AG10803 (cell line): ENCODE results near the gene MLF2.
"Not testable (repeated sequence)": the region's sequence is repeated elsewhere in the genome, so short reads cannot be mapped to it uniquely, and the experiment has no call there.

ENCODE experiments used
- DNase-seq: peaks from one replicate; pipeline ENCODE4 v3.0.0; 2010; ENCODE audit warnings: low read depth
- H3K4me3 ChIP-seq: 2 replicates; pipeline ENCODE4 v1.5.1; 2011; ENCODE audit warnings: mild to moderate bottlenecking, low read length, control low read depth
- TF ChIP-seq, protein P1 (sequence below): conservative IDR thresholded peaks from 2 replicates; pipeline ENCODE4 v1.5.1; 2011; ENCODE audit warnings: mild to moderate bottlenecking, low read length, control low read depth, inconsistent platforms

The MLF2 gene

DNA sequence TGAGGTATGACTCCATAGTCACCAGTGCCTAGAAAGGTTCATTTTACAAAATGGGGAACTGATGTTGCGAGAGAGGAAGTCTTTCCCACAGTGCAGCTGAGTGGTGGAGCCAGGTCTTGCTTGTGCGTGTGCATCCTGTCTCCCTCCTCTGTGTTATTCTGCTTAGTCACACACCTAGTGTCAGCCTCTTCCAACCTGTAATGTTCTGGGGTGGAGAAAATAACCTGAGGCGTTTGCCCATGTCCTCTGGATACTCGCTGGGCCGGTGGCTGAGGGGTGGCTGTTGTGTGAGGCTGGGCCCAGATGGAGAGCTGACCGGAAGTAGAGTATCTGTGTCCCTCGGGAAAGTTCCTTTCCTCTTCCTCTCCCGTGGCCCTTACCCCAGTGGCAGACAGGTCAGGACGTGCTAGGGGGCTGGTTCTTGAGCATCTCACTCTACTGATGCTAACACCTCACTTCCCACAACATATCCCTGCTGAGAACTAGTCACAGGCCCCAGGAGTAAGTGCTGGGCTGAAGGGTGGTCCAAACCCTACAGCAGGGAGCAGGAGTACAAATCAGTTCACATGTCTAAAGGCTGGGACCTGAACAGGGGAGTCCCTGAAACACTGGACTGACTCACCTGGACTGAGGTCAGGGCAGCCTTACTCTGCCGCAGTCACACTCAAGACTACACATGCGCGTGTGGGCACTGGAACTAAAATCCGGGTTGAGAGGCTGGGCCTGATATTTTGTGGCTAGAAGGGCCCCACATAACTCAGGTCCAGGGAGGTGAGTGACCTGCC, 7.0 kb downstream of the MLF2 start:
- DNase-seq, result no peak
- TF ChIP-seq, protein P1, sequence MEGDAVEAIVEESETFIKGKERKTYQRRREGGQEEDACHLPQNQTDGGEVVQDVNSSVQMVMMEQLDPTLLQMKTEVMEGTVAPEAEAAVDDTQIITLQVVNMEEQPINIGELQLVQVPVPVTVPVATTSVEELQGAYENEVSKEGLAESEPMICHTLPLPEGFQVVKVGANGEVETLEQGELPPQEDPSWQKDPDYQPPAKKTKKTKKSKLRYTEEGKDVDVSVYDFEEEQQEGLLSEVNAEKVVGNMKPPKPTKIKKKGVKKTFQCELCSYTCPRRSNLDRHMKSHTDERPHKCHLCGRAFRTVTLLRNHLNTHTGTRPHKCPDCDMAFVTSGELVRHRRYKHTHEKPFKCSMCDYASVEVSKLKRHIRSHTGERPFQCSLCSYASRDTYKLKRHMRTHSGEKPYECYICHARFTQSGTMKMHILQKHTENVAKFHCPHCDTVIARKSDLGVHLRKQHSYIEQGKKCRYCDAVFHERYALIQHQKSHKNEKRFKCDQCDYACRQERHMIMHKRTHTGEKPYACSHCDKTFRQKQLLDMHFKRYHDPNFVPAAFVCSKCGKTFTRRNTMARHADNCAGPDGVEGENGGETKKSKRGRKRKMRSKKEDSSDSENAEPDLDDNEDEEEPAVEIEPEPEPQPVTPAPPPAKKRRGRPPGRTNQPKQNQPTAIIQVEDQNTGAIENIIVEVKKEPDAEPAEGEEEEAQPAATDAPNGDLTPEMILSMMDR, result no peak
- H3K4me3 ChIP-seq, result no peak overlapping the region

GRCh38 chr12:6743300-6743699, 9.6 kb downstream of the MLF2 start:
- not testable (repeated sequence) for DNase-seq

GRCh38 chr12:6742834-6743233, 10.1 kb downstream of the MLF2 start:
- no peak for DNase-seq
- no peak overlapping the region for H3K4me3 ChIP-seq
- TF ChIP-seq, protein P1, result no peak

More at GRCh38 chr12:6743300-6743699, 9.6 kb downstream of the MLF2 start:
- H3K4me3 ChIP-seq, result not testable (repeated sequence)

- H3K4me3 ChIP-seq, DNase-seq: not testable (repeated sequence)
These were observed 10.9 kb downstream of the MLF2 start for GRCh38 chr12:6742080-6742479.

GRCh38 chr12:6736754-6737153, 16.2 kb downstream of the MLF2 start:
- H3K4me3 ChIP-seq, result no peak overlapping the region
- DNase-seq, result no peak
- TF ChIP-seq, protein P1, result no peak

DNA sequence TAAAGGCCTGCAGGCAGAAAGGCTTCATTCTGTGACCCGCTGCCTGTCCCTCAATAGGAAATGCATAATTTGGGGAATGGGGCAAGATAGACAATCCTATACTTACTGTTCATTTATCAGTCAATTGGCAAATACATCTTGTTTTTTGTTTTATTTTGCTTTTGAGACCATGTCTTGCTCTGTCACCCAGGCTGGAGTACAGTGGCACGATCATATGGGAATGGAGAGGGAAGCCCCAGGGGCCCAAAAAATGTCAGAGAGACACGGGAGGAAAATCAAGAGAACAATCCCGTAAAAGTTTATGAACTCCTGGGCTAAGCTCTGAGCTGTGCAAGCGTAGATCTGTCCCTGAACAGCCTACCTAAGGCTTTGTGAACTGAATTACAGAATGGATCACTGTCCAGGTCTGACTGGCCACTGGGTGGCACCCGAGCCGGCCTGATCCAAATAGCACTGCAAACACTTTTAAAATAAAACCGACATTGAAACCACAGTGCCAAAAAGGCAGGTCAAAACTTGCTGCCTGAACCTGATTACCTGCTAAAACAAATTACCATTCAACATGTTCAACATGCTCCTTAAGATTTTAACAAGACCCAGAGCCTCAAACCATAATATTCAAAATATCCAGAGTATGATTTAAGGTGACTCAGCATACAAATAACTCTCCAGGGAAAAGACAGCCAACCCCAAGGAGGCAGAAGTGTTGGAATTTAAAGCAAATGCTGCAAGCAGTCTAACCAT, 17.3 kb downstream of the MLF2 start:
- TF ChIP-seq, protein P1, result peak; percentile 73
- H3K4me3 ChIP-seq, result no peak overlapping the region
- DNase-seq, result peak; percentile 72

DNA sequence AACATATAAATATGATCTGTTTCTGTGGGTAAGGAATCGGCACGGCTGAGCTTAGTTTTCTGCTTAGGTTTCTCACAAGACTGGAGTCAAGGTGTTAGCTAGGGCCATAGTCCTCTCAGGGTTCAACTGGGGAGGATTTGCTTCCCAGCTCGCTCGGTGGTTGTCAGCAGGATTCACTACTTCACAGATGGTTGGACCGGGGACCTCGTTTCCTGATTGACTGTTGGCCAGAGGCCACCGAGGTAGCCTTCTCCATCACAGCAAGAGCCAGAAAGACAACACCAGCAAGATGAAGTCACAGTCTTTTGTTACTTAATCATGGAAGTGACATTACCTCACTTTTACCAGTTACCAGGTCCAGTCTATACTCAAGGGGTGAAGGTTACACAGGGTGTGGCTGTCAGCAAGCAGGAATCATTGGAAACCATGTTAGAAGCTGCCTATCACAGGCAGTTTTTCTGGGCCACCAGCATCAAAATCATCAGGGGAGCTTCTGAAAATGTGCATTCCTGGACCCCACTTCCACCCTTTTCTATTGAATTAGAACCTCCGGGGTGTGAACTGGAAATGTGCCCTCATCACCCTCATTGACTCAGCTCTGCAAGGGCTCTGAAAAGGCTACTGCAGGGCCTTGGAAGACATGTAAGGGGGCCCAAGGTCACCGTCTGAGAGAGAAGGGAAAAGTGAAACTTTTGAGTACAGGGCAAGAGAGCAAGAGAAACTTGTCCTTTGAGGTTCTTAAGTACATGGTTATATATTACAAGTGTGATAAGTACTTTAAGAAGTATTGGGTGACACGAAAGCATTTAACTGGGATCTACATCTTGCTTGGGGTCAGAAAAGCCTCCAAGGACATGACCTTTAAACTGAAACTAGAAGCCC, 18.2 kb downstream of the MLF2 start:
- DNase-seq, result no peak
- TF ChIP-seq, protein P1, result no peak
- no peak overlapping the region for H3K4me3 ChIP-seq
